Hippocampal formation (tissue), 2 donors: ENCODE data around the gene FAM107B.
A peak's percentile ranks its signal among the peaks of the same experiment; 100 is the strongest.

Source experiments
- DNase-seq, 2 donors: peaks; one replicate each; lab custom pipeline; 2025; lab: John Stamatoyannopoulos, UW

The FAM107B gene

DNA sequence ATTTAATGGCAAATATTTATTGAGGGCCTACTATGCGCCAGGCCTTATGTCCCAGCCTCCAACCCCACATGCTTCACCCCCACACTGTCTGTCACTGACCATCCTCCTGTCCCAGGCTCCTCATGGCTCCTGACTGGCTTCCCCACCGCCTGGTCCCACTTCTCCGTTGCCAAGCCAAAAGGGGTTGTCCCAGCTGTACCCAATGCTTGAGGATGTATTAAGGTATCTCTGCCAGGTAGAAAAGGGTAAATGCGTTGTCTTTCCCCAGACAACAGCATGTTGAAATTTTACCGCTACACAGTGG, 275.1 kb downstream of the FAM107B start:
- DNase-seq: no peak

GRCh38 chr10:14498326-14498725, 276.4 kb downstream of the FAM107B start:
- DNase-seq: no peak

DNA sequence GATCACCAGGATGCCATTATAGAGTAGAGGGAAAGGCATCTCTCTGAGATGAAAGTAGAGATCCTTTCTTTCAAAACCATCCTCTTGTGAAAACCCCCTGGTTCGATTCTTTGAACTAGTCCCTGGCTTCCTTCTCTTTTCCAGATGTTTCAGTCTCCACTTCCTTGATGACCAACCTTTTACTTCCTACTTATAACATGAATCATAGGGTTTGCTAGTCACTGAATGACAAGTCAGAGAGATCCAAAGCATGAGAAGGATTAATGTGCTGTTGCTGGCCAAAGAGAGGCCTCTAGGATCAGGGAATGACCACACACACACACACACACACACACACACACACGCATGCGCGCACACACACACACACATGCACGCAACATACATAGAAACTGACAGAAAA, 282.9 kb downstream of the FAM107B start:
- no peak for DNase-seq

GRCh38 chr10:14489522-14490177, 285.0 kb downstream of the FAM107B start:
- DNase-seq: no peak

DNA sequence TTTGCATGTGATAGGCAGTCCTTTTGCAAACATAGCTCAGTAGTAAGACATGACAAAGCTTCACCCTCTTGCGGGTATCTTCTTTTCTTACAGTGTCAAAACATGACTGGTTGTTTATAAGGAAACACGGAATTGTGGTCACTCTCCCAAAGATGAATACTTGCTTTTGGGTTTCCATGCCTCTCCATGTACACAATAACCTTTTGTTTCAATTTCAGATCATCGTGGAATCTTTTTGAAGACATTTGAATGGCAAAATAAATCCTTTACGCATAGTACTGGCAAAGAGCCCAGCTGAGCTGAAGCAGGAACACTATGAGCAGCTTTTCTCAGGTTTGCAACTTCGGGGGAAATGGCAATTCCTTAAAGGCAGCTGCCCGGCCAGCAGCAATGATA, 287.2 kb downstream of the FAM107B start:
- DNase-seq: no peak

GRCh38 chr10:14486777-14487487, 287.8 kb downstream of the FAM107B start:
- no peak for DNase-seq

DNA sequence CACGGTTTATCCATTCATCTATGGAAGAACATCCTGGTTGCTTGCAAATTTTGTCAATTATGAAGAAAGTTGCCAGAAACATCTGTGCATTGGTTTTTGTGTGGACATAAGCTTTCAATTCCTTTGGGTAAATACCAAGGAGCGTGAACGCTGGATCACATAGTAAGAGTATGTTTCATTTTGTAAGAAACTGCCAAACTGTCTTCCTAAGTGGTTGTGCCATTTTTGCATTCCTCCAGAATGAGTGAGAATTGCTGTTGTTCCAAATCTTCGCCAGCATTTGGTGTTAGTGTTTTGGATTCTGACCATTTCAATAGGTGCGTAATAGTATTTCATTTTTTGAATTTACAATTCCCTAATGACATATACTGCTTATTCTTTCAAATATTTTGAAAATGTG, 288.7 kb downstream of the FAM107B start:
- no peak for DNase-seq

DNA sequence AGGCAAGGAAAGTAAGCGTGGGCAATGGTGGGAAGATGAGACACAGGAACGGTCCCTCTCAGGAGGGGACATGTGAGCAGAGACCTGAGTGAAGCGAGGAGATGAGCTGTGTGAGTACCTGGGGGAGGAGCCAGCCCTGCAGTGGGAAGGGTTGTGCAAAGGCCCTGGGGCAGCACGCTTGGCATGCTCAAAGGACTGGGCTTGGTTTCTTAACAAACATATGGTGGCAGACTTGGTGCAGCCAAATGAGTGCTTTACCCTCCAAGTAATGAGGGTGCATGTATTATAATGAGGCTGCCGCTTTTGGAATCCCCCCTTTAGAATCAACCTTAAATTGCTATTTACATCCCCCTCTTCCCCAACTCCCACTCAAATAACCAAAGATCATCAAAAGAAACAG, 291.3 kb downstream of the FAM107B start:
- no peak for DNase-seq

DNA sequence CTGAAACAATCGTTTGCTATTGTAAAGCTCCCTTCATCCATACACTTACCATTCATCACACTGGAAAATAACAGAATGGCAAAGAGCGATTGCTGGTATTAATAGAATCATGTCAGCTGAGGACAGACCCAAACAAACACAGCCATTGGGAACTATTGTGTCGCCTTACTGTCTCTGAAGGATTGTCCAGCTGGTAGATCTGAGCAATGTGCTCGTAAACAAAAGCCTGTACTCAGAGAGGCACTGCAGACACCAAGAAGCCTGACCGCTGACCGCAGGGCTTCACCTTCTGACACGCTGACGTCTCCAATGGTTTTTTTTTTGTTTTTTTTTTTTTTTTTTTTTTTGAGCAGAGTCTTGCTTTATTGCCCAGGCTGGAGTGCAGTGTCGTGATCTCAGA, 292.9 kb downstream of the FAM107B start:
- peak; percentile 52 to 90 for DNase-seq

- DNase-seq: no peak
These were observed 293.7 kb downstream of the FAM107B start for GRCh38 chr10:14481014-14481413.

DNA sequence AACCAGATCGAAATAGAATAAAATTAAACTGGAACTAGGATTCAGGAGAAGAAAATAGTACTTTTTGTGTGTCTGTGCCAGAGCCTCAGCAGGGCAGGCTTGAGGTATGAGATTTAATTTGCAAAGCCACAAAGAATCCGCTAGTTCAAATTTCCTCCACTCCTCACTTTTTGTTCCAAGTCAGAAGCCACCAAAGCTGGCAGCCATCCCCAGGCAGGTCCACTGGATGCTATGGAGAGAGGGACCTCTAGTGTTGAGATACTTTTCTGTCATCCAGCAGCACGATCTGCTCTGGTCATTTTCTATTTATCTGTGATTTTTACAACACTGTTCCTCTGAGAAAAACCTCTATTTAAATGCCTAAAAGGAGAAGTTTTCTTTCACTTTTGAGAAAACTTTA, 296.1 kb downstream of the FAM107B start:
- peak; percentile 64 to 92 for DNase-seq

DNA sequence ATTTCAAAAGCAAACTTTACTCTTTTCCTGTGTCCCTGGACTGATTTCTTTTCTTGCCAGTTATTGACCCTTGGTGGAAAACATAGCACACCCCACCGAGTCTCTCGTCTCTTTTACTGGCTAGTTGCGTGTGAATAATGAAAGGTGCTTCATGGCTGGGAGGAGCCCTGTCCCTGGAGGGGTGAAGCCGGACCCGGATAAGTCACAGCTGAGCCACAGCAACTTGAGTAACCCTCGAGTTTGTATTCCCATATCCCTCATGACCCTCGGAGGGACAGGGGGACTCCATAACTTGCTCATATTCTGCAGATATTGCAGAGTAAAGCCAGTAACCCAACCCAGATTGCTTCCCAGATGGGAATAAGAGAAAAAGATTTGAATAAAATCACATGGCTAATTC, 296.5 kb downstream of the FAM107B start:
- DNase-seq: no peak

DNA sequence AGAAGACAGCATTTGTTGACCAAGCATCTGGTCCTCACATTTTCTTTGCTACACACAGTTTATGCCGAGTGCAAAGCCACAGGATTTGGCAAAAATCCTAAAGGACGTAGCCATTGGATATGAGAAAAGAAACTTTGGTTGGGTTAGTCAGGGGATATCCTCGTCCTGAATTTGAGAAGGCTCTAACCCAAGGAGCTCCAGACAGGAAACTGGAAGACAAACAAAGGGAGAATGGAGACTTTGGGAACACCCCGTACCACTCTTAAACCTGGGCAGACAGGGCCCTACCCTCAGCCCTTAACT, 297.3 kb downstream of the FAM107B start:
- DNase-seq: no peak

DNA sequence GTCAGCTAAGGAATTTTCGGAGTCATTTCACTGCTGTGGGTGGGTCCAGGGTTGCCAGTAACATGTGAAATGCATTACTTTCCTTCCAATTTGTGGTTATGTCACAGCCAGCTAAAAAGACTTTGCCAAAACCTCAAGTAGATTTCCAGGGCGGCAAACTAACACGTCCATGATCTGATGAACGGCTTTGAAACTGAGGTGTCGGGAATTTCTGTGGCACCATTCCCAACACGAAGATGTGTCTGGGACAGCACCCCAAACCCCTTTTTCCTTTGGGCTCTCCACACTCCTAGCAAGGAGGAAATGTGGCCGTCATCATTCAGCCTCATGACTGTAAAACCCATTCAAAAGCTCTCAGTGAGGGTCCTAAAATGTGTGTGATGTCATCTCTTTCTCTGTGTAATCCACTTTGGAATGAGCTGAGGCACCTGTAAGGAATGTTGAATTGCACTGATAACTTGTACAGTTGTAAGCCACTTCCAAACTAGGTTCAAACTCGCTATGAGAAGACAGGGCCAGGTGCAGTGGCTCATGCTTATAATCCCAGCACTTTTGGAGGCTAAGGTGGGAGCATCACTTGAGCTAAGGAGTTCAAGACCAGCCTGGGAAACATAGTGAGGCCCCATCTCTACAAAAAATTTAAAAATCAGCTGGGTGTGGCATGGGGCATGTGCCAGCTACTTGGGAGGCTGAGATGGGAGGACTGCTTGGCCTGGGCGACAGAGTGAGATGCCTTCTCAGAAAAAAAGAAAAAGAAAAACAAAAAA, 297.9 kb downstream of the FAM107B start:
- no peak for DNase-seq

DNA sequence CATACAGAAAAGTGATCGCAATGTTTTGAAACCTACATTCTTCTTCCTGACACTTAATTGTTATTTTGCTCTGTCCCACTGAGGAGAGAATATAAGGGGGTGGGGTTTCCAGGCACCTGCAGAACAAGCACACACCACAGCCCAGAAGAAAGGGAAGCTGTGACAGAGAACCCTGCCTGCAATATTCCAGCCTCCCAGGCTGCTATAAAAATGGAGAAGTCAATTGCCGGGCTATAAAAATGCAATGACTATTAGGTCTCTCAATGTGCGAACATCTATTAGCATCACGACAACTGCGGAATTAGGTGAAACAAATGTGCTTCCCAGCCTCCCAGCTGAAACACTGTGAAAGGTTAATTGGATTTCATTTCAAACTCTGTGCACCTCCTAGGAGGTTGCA, 298.7 kb downstream of the FAM107B start:
- no peak for DNase-seq

GRCh38 chr10:14474656-14475055, 300.0 kb downstream of the FAM107B start:
- DNase-seq: no peak

DNA sequence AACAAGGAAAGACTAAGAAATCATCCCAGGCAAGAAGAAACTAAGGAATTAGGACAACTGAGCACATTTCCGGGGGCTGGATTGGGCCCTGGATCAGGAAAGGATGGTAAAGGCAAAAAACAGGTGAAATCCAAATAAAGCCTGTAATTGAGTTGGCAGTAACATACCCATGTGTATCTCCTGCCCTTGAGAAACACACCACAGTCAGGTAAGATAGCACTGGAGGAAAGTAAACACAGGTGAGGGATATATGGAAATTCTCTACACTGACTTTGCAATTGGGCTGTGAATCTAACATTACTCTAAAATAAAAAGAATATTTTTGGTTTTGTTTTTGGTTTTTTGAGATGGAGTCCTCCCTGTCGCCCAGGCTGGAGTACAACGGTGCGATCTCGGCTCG, 303.8 kb downstream of the FAM107B start:
- DNase-seq: no peak

GRCh38 chr10:14468726-14469125, 306.0 kb downstream of the FAM107B start:
- no peak for DNase-seq
